NCI-H1092 (cell line): Measurements from ENCODE around the gene AMPD2.

Experiments used
- DNase-seq: peaks from one replicate; lab custom pipeline; 2025; lab: John Stamatoyannopoulos, UW

AMPD2 gene

DNA sequence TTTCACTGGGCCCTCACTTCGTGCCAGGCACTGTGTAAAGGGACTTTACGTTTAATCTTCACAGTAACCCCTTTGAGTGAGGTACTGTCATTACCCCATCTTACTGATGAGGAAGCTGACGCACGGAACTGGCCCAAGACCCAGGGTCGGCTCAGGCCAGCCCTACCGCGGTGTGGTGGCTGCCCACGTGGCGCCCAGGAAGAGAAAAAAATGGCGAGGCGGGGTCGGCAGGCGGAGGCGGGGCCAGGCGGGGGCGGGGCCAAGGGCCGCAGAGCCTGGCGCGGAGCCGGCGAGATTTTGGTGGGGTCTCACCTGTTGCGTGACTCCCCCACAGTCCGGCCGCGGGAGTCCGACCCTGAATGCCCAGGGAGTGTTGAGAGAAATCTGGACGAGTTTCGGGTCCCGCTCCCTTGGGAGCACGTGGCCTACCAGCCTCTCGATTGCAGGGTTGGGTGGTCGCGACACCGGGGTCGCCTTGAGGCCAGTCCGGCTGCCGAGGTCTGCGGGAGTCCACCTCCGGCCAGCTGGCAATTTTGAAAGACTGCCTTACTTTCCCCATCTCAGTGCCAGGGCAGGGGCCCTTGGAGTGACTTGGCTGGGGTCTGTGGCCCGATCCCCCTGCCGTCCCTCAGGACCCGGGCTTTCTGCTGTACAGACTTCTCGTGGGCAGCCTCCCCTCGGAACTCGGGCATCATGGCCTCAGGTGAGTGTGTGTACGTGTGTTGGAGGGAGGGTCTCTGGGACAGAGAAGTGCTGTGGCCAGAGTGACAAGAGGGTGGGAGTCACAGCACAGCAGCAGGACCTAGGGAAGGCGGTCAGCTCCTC lies at the start of gene AMPD2, which contains the start of gene GNAT2:
Gene AMPD2 (plus strand): TSS at position 262 of the 825 bp plus-strand sequence. CDS start 1,339 bp downstream, outside the sequence.
Gene GNAT2 (minus strand): TSS at position 41 of the 825 bp plus-strand sequence. CDS start 6,746 bp downstream, outside the sequence.
- peak; percentile 22 for DNase-seq

DNA sequence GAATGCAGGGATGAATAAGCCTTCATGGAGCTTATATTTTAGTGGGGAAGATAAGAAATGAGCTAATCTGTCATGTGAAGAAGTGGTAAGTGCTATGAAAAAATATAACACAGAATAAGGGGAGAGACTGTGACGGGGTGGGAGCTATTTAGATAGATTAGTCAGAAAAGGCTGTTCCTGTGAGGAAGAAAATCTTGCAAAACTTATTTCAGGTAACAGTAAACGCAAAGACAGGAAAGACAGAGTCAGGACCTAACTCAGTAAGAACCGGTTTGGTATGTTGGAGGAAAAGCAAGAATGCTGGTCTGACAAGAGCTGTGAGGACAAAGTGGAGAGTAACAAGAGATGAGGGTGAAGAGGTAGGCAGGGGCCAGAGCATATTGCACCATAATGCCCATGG lies 49.2 kb upstream of the AMPD2 start:
- DNase-seq = no peak

DNA sequence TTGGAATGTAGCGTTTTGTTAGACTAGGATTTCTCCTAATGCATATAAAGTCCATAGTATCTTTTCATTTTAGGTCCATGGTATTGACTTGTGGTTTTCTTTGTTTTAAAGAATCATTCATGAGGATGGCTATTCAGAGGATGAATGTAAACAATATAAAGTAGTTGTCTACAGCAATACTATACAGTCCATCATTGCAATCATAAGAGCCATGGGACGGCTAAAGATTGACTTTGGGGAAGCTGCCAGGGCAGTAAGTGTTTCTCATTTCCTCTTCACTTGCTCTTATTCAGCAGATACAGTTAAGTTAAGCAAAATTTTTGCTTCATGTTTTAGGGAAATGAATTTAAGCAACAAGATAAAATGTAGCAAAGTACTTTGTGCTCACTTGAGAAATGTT lies 45.9 kb upstream of the AMPD2 start:
- no peak for DNase-seq

DNA sequence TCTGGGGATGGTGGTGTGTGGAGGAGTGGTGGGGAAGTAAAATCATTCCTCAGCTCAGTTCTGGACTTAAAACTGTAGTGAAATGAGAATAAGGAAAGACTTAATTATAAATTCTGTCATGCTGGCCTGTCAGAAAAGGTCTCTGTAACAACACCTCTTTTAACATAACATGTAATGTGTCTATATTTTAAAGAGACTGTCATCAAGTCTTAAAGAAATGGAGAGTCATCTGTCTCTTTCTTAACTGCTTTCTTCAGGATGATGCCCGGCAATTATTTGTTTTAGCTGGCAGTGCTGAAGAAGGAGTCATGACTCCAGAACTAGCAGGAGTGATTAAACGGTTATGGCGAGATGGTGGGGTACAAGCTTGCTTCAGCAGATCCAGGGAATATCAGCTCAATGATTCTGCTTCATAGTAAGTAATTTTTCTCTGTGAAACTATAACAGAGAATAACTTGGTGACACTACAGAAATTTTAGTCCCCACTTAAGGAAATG lies 40.6 kb upstream of the AMPD2 start:
- DNase-seq = no peak

DNA sequence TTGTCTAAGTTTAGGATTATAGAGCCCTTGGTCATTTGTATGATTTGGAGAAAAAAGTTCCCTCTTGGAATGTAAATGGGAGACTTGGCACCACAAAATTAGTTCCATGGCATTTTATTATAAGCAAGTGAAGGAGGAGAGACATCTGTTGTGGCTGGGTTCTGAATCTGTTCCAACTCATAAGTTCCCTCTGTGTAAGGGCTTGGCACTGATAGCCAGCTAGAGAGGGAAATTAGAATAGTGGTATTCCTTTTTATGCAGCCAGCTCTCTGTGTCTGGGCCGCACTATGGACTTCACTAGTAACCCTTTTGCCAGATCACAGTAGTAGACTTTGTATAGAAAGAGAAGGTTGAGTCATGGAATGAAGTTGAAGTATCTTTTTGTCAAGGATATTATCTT lies 40.1 kb upstream of the AMPD2 start:
- no peak for DNase-seq

DNA sequence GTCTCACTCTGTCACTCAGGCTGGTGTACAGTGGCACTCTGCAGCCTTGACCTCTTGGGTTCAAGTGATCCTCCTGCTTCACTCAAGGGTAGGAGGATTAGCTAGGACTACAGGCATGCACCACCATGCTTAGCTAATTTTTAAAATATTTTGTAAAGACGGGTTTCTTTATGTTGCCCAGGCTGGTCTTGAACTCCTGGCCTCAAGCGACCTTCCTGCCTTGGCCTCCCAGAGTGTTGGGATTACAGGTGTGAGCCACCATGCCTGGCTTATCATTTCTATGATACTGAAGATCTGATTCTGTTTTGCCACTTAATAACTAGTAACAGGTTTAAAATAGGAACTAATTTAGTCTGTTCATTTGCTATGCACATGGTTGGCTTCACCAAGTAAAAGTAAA lies 37.6 kb upstream of the AMPD2 start:
- no peak for DNase-seq

DNA sequence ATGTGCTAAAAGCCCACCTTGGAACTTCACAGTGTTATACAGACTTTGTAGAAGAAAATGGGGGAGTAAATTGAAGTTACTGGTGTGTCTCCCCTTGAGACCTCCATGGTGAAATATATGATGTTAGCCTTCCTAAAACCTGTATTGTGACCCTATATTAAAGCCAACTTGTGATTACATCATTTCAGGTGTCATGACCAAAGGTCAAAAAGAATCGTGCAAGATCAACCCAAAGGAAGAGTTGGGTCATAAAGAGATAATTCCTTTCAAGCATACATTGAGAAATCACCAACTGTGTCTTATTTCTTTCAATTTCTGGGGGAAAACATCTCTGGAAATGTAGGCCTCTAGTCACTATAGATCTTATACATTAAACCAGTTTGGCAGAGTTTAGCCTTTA lies 34.9 kb upstream of the AMPD2 start:
- DNase-seq = no peak

DNA sequence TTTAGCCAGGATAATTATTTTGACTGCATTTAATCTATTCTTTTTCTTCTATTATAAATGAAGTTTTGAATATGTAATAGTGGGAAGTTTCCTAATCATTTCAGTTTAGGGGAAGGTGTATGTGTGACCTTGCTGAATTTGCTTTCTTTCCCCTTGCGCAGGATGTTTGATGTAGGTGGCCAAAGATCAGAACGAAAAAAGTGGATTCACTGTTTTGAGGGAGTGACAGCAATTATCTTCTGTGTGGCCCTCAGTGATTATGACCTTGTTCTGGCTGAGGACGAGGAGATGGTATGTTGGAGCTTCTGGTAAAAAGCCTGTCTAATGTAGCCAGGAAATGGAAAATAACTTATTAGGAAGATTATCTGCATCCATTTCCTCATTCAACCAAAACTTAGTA lies 33.6 kb upstream of the AMPD2 start:
- no peak for DNase-seq

DNA sequence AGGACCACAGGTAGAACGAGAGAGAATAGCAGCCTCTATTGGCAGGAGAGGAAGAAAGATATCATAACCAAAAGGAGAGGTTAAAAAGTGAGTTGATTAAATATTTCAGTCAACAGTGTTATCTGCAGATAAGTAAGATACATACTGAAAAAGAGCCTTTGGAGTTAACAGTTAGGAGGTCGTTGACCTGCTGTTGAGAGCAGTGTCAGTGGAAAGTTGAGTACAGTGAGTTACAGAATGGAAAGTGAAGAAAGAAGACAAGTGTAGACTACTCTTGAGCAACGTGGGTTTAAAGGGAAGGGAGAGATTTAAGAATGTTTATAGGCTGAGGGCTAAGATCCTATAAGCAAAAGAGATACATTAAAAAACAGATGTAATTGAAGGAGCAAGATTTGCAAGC lies 30.5 kb upstream of the AMPD2 start:
- DNase-seq = no peak

DNA sequence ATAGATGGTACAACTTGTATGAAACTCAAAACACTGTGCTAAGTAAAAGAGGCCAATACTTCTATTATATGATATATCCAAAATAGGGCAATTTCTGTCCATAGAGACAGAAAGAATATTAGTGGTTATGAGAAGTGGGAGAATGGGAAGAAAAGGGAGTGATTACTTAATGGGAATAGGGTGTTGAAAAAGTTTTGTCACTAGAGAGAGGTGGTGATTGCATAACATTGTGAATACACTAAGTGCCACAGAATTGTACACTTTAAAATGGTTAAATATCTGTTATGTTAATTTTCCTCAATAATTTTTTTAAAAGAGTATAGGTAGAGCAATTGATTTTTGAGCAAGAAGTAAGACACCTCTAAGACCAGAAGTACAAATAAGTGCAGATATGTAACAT lies 30.0 kb upstream of the AMPD2 start:
- DNase-seq = no peak

DNA sequence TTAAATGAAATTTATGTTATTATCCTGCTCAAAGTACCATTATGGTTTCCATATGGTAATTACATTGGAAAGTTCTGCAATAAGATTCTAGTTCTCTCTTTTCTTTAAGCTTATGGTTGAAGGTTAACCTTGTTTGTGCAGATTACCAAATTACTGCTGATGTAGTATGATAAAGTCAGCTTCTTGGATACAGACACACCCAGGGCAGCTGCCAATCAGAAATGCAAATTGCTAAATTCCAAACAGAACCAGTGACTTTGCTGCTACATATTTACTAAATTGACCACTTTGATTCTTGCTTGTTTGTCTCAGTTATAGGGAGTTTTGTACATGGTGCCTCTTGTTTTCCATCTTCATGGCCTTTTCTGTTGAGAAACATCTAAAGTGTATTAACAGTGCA lies 26.7 kb upstream of the AMPD2 start:
- no peak for DNase-seq

DNA sequence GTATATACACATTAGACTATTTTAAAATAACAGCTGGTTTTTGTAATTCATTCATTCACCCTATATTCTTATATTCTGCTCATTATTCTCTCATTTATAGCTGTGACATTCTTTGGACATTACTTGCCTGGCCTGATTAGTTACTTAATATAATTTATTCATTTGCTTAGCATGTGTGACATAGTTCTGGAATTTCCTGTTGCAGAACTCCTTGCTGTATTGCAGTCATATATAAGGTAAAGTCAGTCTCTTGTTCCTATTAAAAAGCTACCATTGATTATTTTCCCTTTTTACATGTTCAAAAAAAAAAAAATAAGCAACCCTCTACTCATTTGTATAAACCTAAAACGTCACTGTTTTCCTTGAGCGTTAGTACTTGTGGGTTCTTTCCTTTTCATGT lies 24.1 kb upstream of the AMPD2 start:
- DNase-seq = no peak

DNA sequence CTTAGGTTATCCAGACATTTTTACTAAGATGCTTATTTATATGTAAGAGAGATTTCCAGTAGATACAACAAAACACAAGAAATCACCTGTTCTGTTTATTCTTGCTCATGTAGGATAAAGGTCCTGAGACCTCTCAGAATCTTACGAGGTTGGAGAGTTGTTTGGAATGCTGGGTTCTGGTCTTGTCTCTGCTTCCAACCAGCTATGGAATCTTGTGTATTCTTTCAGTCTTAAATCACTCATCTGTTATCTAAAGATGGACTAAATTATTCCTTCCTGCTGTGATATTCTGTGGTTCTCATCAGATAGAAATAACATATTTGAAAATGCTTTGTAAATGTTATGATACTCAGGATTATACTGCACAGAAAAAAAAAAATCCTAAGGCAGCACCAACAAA lies 21.5 kb upstream of the AMPD2 start:
- no peak for DNase-seq

DNA sequence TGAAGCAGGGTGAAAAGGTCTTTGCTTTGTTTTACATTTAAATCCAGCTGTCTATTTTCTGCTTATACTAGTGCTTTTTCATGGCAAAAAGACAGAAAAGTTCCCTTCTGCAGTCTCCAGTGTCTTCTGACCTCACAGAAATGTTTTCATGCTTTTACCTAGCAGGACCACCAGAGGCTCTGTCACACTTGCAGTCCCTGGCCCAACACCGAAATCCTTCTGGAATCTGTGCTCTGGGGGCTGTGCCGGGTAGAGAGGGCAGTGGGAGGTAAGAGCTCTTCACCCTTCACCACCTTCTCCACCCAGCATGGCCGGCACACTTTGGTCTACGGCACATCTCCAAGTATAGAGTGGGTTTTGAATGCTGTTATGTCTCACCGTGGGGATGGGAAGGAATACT lies 21.0 kb upstream of the AMPD2 start:
- DNase-seq = no peak

DNA sequence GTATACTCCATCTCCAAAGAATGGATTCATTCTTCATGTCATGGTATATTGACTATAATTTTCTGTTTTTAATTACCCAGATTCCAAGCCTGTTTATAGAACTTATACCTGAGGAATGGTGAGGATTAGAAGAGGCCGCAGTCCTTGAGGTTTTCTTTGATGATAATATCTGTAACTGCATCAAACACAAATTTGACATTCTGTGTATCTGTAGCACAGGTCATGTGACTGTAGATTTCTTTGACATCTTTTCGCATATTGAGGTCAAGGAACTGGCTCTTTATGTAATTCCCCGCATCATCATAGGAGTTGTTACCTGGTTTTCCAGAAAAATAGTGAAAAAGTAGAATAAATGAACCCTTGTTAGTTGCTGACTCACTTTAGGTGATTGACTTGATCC lies 16.4 kb upstream of the AMPD2 start:
- no peak for DNase-seq

DNA sequence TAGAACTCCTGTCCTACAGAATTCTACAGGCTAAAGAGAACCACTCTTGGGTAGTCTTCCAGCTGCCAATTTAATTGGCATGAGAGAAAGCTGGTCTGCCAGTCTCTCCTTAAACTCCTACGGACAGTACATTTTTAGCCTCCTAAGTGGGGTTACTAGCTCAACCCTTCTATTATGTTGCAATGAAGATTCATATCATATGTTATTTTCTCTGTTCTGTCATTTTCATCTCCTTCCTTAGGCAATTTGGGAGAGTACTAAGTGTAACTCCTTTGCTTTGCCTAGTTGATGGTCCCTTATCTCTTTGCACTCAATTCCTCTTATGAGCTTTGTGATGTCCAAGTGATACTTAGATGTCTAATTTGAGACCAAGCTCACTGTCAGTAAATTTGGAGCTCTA lies 14.3 kb upstream of the AMPD2 start:
- DNase-seq = no peak

DNA sequence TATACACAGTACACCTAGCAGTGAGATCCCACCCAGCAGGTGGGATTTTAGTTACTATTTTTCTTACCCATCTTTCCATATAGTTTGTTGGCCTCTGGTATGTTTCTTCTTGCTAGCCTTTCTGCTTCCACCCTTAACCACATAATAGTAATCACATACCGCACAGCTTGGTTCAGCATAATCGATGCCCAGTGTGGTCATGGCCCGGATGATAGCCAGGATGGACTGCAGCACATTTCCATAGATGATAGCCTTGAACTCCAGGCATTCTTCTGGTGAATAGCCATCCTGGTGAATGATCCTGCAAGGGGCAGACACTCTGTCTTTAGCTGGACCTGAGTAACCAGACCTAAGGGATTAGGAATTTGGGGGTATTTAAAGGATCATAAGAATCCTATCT lies 9.8 kb upstream of the AMPD2 start:
- DNase-seq = no peak

DNA sequence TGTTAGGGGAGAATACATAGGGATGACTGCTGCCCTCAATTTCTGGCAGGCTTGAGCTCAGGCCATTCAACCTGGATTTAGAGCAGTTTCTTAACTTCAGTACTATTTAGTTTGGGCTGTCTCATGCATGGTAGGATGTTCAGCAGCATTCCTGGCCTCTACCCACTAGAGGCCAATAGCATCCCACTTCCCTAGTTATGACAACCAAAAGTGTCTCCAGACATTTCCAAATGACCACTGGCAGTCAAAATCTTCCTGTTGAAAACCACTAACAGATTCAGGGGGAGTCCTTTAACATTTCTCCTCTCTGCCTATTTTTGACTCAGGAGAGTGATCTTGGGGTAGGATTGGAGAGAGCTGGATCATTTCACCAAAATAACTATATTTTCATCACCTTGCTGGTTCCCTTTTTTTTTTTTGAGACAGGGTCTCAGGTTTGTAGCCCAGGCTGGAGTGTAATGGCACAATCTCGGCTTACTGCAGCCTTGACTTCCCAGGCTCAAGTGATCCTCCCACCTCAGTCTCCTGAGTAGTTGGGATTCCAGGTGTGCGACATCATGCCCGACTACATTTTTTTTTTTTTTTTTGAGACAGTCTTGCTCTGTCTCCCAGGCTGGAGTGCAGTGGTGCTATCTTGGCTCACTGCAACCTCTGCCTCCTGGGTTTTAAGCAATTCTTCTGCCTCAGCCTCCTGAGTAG lies 8.9 kb upstream of the AMPD2 start:
- DNase-seq = no peak

DNA sequence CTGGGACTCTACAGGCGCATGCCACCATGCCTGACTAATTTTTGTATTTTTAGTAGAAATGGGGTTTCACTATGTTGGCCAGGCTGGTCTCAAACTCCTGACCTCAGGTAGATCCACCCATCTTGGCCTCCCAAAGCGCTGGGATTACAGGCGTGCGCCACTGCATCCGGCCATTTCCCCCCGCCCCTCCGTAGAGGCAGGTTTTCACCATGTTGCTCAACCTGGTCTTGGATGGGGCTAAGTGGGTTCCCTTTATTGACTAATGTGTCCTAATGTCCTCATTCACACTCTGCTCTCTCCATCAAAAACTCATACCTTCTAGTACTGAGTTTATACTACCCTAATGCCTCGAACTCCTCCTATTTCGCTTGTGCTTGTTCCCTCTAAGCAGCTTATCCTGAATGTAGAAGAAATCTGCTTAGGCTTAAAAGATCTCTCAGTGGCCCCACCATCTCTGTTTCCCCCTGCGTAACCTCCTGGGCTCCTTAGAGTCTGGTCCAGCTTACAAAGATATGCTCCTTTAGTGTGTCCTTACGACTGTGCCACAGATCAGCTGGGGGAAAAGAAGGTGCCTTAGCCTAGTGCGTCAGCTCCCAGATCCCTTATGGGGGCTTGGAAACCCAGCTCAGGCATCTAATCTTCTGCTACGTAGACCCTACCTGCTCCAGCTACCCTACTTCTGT lies 8.2 kb upstream of the AMPD2 start:
- DNase-seq = no peak

DNA sequence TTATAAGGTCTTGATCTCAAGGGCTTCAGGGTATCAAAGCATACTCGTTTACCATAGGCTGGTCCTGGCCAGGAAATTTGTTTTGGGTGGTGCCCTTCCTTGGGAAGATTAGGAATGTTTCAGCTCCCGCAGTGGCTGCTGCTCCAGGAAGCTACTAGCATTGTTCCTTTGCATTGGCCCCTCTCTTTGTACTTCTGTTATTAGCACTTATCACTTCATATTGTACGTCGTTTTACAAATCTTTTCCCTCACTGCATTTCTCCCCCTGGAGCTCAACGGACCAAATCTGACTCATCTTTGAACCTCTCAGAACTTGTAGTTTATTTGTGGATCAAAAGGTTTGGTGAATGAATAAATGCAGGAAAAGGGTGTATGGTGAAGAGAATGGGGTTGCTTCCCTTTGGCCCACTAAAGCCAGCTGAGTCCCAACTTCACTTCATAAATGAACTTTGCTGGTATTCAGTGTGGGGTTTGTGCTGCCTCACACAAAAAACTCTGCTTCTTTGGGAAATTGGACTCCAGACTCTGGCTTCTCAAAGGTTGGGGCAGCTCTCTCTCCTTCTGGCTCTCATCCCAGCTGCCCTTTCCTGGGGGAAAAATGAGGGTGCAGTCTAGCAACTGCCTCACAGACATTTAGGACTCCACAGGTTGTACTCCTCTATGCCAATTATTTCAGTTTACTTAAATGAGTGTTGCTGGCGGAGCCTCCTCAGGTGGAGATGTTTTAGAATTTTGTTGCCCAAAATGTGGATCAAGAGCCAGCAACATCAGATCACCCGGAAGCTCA lies 6.1 kb upstream of the AMPD2 start:
- no peak for DNase-seq

DNA sequence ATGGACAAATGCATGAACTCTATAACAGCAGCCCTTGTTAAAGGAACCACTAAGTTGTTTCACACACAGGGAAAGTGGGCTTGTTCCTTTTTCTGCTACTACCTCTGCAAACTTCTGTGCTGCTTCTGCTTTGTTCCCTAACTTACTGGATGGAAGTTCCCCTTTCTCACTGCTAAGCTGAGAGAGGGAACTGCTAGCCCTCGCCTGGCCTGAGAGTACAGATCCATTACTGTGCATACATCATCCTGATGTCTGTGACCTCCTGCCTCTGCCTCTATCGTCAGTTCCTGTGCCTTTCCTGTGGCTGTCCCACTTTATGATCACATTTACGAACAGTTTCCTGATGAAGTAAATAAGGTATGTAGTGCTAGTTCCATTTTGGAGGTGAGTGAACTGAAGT lies 3.8 kb upstream of the AMPD2 start:
- DNase-seq = no peak

DNA sequence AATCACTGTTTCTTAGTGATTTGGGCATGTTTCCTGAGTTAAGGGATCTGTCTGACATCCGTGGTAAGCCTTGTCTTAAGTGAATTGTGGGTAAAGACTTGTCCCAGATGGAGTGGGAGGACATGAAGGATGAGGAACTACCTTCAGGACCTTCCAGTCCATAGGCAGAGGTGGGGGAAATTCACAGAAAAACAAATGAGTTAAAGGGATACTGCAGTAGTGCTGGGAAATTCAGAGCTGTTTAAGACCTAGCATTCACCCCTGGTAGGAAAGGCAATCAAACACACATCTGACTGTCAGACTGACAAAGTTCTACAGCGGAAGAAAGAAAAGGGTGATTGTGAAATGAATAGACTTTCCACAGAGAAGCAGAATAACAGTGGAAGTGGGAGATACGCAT lies 3.2 kb upstream of the AMPD2 start:
- DNase-seq = no peak
